Gastroesophageal sphincter (tissue), 3 donors: Measurements from ENCODE around the gene EHD1.

Source experiments
- CTCF ChIP-seq, 4 experiments: fragments of 200-600 bp in 2 of 4; fragments of 450-650 bp in 2 of 4; sonication (generic) in 1 of 4; IDR thresholded peaks; one replicate each; pipeline ENCODE4 v1.5.1; 2017 to 2019; ENCODE audit warnings: antibody characterized with exemption in 4 of 4, mild to moderate bottlenecking in 2 of 4, moderate library complexity in 2 of 4
- POLR2A ChIP-seq, 2 donors: fragments of 450-650 bp; IDR thresholded peaks; one replicate each; pipeline ENCODE4 v1.6.1; 2017; ENCODE audit warnings: antibody characterized with exemption in 2 of 2, mild to moderate bottlenecking in 2 of 2, moderate library complexity in 1 of 2
- POLR2AphosphoS5 ChIP-seq: sonication (generic); formaldehyde crosslinking; IDR thresholded peaks from one replicate; pipeline ENCODE4 v1.6.1; 2017; ENCODE audit warnings: antibody characterized with exemption

GRCh38 chr11:64924910-64925284 lies 46.5 kb upstream of the EHD1 start:
- TF ChIP-seq POLR2A (IDR thresholded peaks at IDR 0.05) (no peak), CTCF (IDR thresholded peaks at IDR 0.05) (no peak), POLR2AphosphoS5 (no peak)
